GM18505 (cell line): ENCODE results near the gene CLCA2.
A peak's percentile ranks its signal among the peaks of the same experiment; 100 is the strongest.

ENCODE experiments used
- ATAC-seq: cut with Tn5 transposase; IDR thresholded peaks from one replicate; pipeline ENCODE4 v1.9.1; 2021; ENCODE audit not compliant: unreplicated experiment
- POLR2A ChIP-seq: IDR thresholded peaks from 4 replicates; pipeline ENCODE4 v1.6.1; 2011; ENCODE audit warnings: borderline replicate concordance; ENCODE audit not compliant: insufficient read depth, insufficient read length; ENCODE audit errors: extremely low read depth

CLCA2 gene

GRCh38 chr1:86448670-86449069, 24.7 kb downstream of the CLCA2 start:
- no peak for TF ChIP-seq POLR2A
- ATAC-seq, result no peak

- TF ChIP-seq POLR2A, result no peak
- ATAC-seq, result no peak
Observed at GRCh38 chr1:86449103-86449502, 25.1 kb downstream of the CLCA2 start.

- no peak for TF ChIP-seq POLR2A
Observed at GRCh38 chr1:86450847-86451246, 26.9 kb downstream of the CLCA2 start.

GRCh38 chr1:86453664-86454063, 29.7 kb downstream of the CLCA2 start:
- TF ChIP-seq POLR2A, result no peak

More at GRCh38 chr1:86450847-86451246, 26.9 kb downstream of the CLCA2 start:
- no peak for ATAC-seq

GRCh38 chr1:86455073-86455472, 31.1 kb downstream of the CLCA2 start:
- no peak for TF ChIP-seq POLR2A
- no peak for ATAC-seq

More at GRCh38 chr1:86453664-86454063, 29.7 kb downstream of the CLCA2 start:
- ATAC-seq, result no peak

- no peak for ATAC-seq
Observed at GRCh38 chr1:86460998-86461397, 37.0 kb downstream of the CLCA2 start.

GRCh38 chr1:86461482-86461881, 37.5 kb downstream of the CLCA2 start:
- TF ChIP-seq POLR2A, result no peak
- no peak for ATAC-seq

More at GRCh38 chr1:86460998-86461397, 37.0 kb downstream of the CLCA2 start:
- no peak for TF ChIP-seq POLR2A

GRCh38 chr1:86464819-86465218, 40.8 kb downstream of the CLCA2 start:
- no peak for TF ChIP-seq POLR2A
- ATAC-seq, result no peak

GRCh38 chr1:86466109-86466844, 42.3 kb downstream of the CLCA2 start:
- no peak for ATAC-seq
- TF ChIP-seq POLR2A, result no peak

GRCh38 chr1:86466986-86467385, 43.0 kb downstream of the CLCA2 start:
- no peak for ATAC-seq
- no peak for TF ChIP-seq POLR2A

GRCh38 chr1:86468501-86468977, 44.6 kb downstream of the CLCA2 start, which contains the start of gene CLCA1:
TSS of gene CLCA1 (plus strand) at chr1:86468927. CDS start at chr1:86468972, 45 bp downstream.
- no peak for TF ChIP-seq POLR2A

GRCh38 chr1:86470859-86471258, 46.9 kb downstream of the CLCA2 start:
- peak; percentile 63 for ATAC-seq

More at GRCh38 chr1:86468501-86468977, 44.6 kb downstream of the CLCA2 start, which contains the start of gene CLCA1:
- no peak for ATAC-seq

GRCh38 chr1:86471291-86471690, 47.3 kb downstream of the CLCA2 start:
- no peak for ATAC-seq
- TF ChIP-seq POLR2A, result no peak

More at GRCh38 chr1:86470859-86471258, 46.9 kb downstream of the CLCA2 start:
- no peak for TF ChIP-seq POLR2A

- no peak for ATAC-seq
- no peak for TF ChIP-seq POLR2A
Observed at GRCh38 chr1:86472152-86472551, 48.2 kb downstream of the CLCA2 start.
